Measurements from ENCODE around the gene EOLA1. TPM values are rescaled to one million over a fixed set of nuclear protein-coding genes. Genes with fewer than 3 reads are reported as not detected.

Gene EOLA1
- total and polyA plus RNA-seq, 2 of the 4 experiments (the other 2 are of a cell fraction), result 15.5 to 16.8 TPM

- POLR2A ChIA-PET (ENCODE audit: unreplicated experiment), result no interaction called here
- CTCF ChIA-PET, result no interaction called here
- H3K14ac ChIP-seq (replicated peaks; ENCODE audit: low read depth, low read length), result no peak overlapping the region
- no TSS peak for BruUV-seq (replicated peaks)
- ATAC-seq (ENCODE audit: low read depth), result no peak
- H3K36me3 ChIP-seq (ENCODE audit: control insufficient read depth, insufficient read depth, low read length), result no peaks in the 10 kb centered on the region
- H3K4me2 ChIP-seq (ENCODE audit: low read depth, low read length), result no peak overlapping the region
- H3K4me1 ChIP-seq (ENCODE audit: control insufficient read depth, insufficient read depth, low read length), result no peaks in the 10 kb centered on the region
- H3K9me1 ChIP-seq (ENCODE audit: insufficient read depth, low read length), result no peaks in the 10 kb centered on the region
- H2AK5ac ChIP-seq (ENCODE audit: low read depth, low read length), result no peak overlapping the region
- no peaks in the 10 kb centered on the region for H4K20me1 ChIP-seq (ENCODE audit: insufficient read depth, low read length)
- no peak for TF ChIP-seq POLR2A (IDR thresholded peaks at IDR 0.05; ENCODE audit: low read depth, low read length)
- peak; percentile 31; the same call in 1 of the 2 replicates for TF ChIP-seq USF2 (IDR thresholded peaks at IDR 0.05; ENCODE audit: low read depth, low read length)
- no peak overlapping the region for H3K9ac ChIP-seq (ENCODE audit: low read depth, low read length)
- intact Hi-C loops (cut with micrococcal nuclease), result no loop called here
- H2BK15ac ChIP-seq (ENCODE audit: low read depth, low read length), result no peak overlapping the region
- DNase-seq, result no peak
- peaks cover 4% of the 10 kb centered on the region for H3K27me3 ChIP-seq (ENCODE audit: control insufficient read depth, insufficient read depth, low read length)
- no peak overlapping the region for H4K5ac ChIP-seq (ENCODE audit: low read depth, low read length)
- H2BK120ac ChIP-seq (ENCODE audit: low read depth, low read length), result no peak overlapping the region
- no CpG with 5 or more reads among the region's 1 CpG for WGBS, 2 experiments (ENCODE audit: extremely low coverage in 2 of 2, insufficient read length in 1 of 2)
- no peaks in the 10 kb centered on the region for H3K9me3 ChIP-seq (ENCODE audit: control insufficient read depth, insufficient read depth, low read length)
- no peak overlapping the region for H3K56ac ChIP-seq (ENCODE audit: extremely low read depth, insufficient read depth, low read length)
- H4K8ac ChIP-seq (ENCODE audit: low read depth in 2 of 2, low read length in 2 of 2), result no peak overlapping the region
- H2AFZ ChIP-seq (replicated peaks; ENCODE audit: low read length, poor library complexity), result no peak overlapping the region
- no peak overlapping the region for H3K4ac ChIP-seq (ENCODE audit: low read depth, low read length)
- dilution Hi-C loops (cut with HindIII; ENCODE audit: low sequenced_read_pairs, unreplicated experiment), result no loop called here
- in situ Hi-C loops (cut with MboI; ENCODE audit: low sequenced_read_pairs), result loop anchor here (25.0 kb wide), 1 partner anchor 1220 kb away; no protein-coding TSS in a partner anchor
- H3K79me1 ChIP-seq (ENCODE audit: low read depth in 1 of 2, low read length in 2 of 2), result no peaks in the 10 kb centered on the region
- H3K4me3 ChIP-seq (ENCODE audit: insufficient read depth, low read depth, low read length), result no peak overlapping the region
- H2AK9ac ChIP-seq (replicated peaks; ENCODE audit: low read depth, low read length, poor library complexity), result no peak overlapping the region
- no peak overlapping the region for H3K27ac ChIP-seq (ENCODE audit: insufficient read depth, low read length)
- no peak overlapping the region for H2BK5ac ChIP-seq (ENCODE audit: low read depth, low read length, poor library complexity, severe bottlenecking)
- no peak overlapping the region for H3K18ac ChIP-seq (ENCODE audit: low read depth, low read length)
- no peak overlapping the region for H2BK20ac ChIP-seq (ENCODE audit: low read depth, low read length)
- H4K91ac ChIP-seq (ENCODE audit: insufficient read depth, low read depth, low read length), result no peak overlapping the region
- H3K23ac ChIP-seq (ENCODE audit: low read depth, low read length), result no peak overlapping the region
Measured at GRCh38 chrX:149517308-149517707, 23.5 kb upstream of the EOLA1 start.
